ENCODE data around the gene ZRANB3.

Gene ZRANB3

DNA sequence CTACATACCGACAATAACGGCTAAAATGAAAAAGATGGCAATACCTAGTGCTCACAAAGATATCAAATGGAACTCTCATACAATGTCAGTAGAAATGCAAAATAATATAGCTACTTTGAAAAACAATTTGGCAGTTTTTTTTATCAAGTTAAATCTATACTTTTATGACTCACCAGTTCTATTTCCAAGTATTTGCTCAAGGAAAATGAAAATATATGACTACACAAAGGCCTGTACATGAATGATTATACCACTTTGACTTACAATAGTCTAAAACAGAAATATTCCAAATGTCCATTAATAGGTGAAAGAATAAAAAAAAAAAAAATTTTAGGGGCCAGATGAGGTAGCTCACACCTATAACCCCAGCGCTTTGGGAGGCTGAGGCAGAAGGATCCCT lies 219.8 kb downstream of the ZRANB3 start:
- Histone ChIP-seq H4K20me1 (ENCODE audit: insufficient read depth, low read length) (no peaks in the 10 kb centered on the region), H3K4me3 (ENCODE audit: low read depth, low read length, poor library complexity, severe bottlenecking) (no peak overlapping the region), H3F3A (ENCODE audit: insufficient read depth, low read length) (no peaks in the 10 kb centered on the region), H3K4me1 (ENCODE audit: insufficient read depth, low read length, severe bottlenecking) (no peaks in the 10 kb centered on the region), H3K9me3 (ENCODE audit: low read length) (no peaks in the 10 kb centered on the region), H3K9ac (ENCODE audit: low read length) (no peak overlapping the region), H3K79me2 (ENCODE audit: insufficient read depth, low read length) (no peaks in the 10 kb centered on the region), H3K9me2 (ENCODE audit: low read depth, low read length) (no peaks in the 10 kb centered on the region), H3K36me3 (ENCODE audit: insufficient read depth, low read length) (no peaks in the 10 kb centered on the region), H2AFZ (ENCODE audit: low read length) (no peak overlapping the region), H3K27me3 (ENCODE audit: insufficient read depth, low read length) (no peaks in the 10 kb centered on the region), H3K27ac (ENCODE audit: low read depth, low read length, poor library complexity, severe bottlenecking) (no peak overlapping the region), H3K4me2 (ENCODE audit: low read length) (no peak overlapping the region)
- TF ChIP-seq, protein P1, sequence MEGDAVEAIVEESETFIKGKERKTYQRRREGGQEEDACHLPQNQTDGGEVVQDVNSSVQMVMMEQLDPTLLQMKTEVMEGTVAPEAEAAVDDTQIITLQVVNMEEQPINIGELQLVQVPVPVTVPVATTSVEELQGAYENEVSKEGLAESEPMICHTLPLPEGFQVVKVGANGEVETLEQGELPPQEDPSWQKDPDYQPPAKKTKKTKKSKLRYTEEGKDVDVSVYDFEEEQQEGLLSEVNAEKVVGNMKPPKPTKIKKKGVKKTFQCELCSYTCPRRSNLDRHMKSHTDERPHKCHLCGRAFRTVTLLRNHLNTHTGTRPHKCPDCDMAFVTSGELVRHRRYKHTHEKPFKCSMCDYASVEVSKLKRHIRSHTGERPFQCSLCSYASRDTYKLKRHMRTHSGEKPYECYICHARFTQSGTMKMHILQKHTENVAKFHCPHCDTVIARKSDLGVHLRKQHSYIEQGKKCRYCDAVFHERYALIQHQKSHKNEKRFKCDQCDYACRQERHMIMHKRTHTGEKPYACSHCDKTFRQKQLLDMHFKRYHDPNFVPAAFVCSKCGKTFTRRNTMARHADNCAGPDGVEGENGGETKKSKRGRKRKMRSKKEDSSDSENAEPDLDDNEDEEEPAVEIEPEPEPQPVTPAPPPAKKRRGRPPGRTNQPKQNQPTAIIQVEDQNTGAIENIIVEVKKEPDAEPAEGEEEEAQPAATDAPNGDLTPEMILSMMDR (IDR thresholded peaks at IDR 0.05; ENCODE audit: low read length): no peak
- no peak for TF ChIP-seq EZH2 (IDR thresholded peaks at IDR 0.05; ENCODE audit: borderline replicate concordance, low read length)

DNA sequence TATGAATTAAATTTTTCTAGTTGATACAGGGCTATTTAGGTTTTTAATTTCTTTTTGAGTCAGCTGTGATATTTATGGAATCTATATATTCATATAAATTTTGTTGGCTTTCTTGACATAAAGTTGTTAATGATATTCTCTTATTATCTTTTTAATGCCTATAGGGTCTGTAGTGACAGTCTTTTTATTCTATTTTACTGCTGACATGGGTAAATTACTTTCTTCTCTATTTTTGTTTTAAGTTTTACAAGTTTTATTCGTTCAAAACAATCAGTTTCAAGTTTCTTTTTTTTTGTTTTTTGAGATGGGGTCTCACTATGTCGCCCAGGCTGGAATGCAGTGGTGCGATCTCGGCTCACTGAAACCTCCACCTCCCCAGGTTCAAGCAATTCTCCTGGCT lies 226.3 kb downstream of the ZRANB3 start:
- no peaks in the 10 kb centered on the region for H3K9me2 ChIP-seq (ENCODE audit: low read depth, low read length)
- TF ChIP-seq, protein P1 (IDR thresholded peaks at IDR 0.05; ENCODE audit: low read length): no peak
- TF ChIP-seq EZH2 (IDR thresholded peaks at IDR 0.05; ENCODE audit: borderline replicate concordance, low read length): no peak
- no peaks in the 10 kb centered on the region for H3K36me3 ChIP-seq (ENCODE audit: insufficient read depth, low read length)
- no peak overlapping the region for H2AFZ ChIP-seq (ENCODE audit: low read length)
- H3K27me3 ChIP-seq (ENCODE audit: insufficient read depth, low read length): no peaks in the 10 kb centered on the region
- H3K9ac ChIP-seq (ENCODE audit: low read length): no peak overlapping the region
- H4K20me1 ChIP-seq (ENCODE audit: insufficient read depth, low read length): no peaks in the 10 kb centered on the region
- H3K9me3 ChIP-seq (ENCODE audit: low read length): peaks cover 6% of the 10 kb centered on the region
- no peak overlapping the region for H3K27ac ChIP-seq (ENCODE audit: low read depth, low read length, poor library complexity, severe bottlenecking)
- no peaks in the 10 kb centered on the region for H3F3A ChIP-seq (ENCODE audit: insufficient read depth, low read length)
- no peak overlapping the region for H3K4me3 ChIP-seq (ENCODE audit: low read depth, low read length, poor library complexity, severe bottlenecking)
- no peak overlapping the region for H3K4me2 ChIP-seq (ENCODE audit: low read length)
- no peaks in the 10 kb centered on the region for H3K79me2 ChIP-seq (ENCODE audit: insufficient read depth, low read length)
- no peaks in the 10 kb centered on the region for H3K4me1 ChIP-seq (ENCODE audit: insufficient read depth, low read length, severe bottlenecking)

GRCh38 chr2:135299658-135300244 lies 231.3 kb downstream of the ZRANB3 start:
- H3K27ac ChIP-seq (ENCODE audit: low read depth, low read length, poor library complexity, severe bottlenecking): no peak overlapping the region
- TF ChIP-seq EZH2 (IDR thresholded peaks at IDR 0.05; ENCODE audit: borderline replicate concordance, low read length): no peak
- TF ChIP-seq, protein P1 (IDR thresholded peaks at IDR 0.05; ENCODE audit: low read length): no peak
- H3K4me3 ChIP-seq (ENCODE audit: low read depth, low read length, poor library complexity, severe bottlenecking): no peak overlapping the region
- no peaks in the 10 kb centered on the region for H3F3A ChIP-seq (ENCODE audit: insufficient read depth, low read length)
- H3K4me2 ChIP-seq (ENCODE audit: low read length): no peak overlapping the region
- no peaks in the 10 kb centered on the region for H3K79me2 ChIP-seq (ENCODE audit: insufficient read depth, low read length)
- no peak overlapping the region for H3K9ac ChIP-seq (ENCODE audit: low read length)
- 0 out of 2 replicates have a peak, but pooled peaks cover 3% of the 10 kb centered on the region for H3K36me3 ChIP-seq (ENCODE audit: insufficient read depth, low read length)
- no peak overlapping the region for H2AFZ ChIP-seq (ENCODE audit: low read length)
- no peaks in the 10 kb centered on the region for H3K27me3 ChIP-seq (ENCODE audit: insufficient read depth, low read length)
- H3K9me3 ChIP-seq (ENCODE audit: low read length): no peaks in the 10 kb centered on the region
- H4K20me1 ChIP-seq (ENCODE audit: insufficient read depth, low read length): no peaks in the 10 kb centered on the region
- H3K4me1 ChIP-seq (ENCODE audit: insufficient read depth, low read length, severe bottlenecking): no peaks in the 10 kb centered on the region
- no peaks in the 10 kb centered on the region for H3K9me2 ChIP-seq (ENCODE audit: low read depth, low read length)

Measured in OCI-LY1 (cell line).